HEK293T (cell line): ENCODE results near the gene ALG9.
"Not testable (repeated sequence)": the region's sequence is repeated elsewhere in the genome, so short reads cannot be mapped to it uniquely, and the experiment has no call there.

Experiments used
- CTCF ChIA-PET: fragments of 350-600 bp; formaldehyde crosslinking; extraction: SDS; loops from one replicate; lab custom pipeline; 2021; ENCODE audit warnings: antibody characterized with exemption, inconsistent platforms; lab: Yijun Ruan, JAX
- POLR2A ChIA-PET: fragments of 350-600 bp; formaldehyde crosslinking; extraction: SDS; loops from one replicate; lab custom pipeline; 2020; ENCODE audit warnings: antibody characterized with exemption, inconsistent platforms; lab: Yijun Ruan, JAX
- DNase-seq: peaks from one replicate; pipeline ENCODE4 v3.0.0; 2012; ENCODE audit warnings: mixed read lengths; ENCODE audit errors: extremely low spot score
- ARNT ChIP-seq: fragments of 450-650 bp; IDR thresholded peaks from 2 replicates; pipeline ENCODE4 v1.6.1; 2017; ENCODE audit warnings: mild to moderate bottlenecking
- BHLHE40 ChIP-seq: fragments of 450-650 bp; IDR thresholded peaks from 2 replicates; pipeline ENCODE4 v1.6.1; 2016; ENCODE audit warnings: mild to moderate bottlenecking, moderate library complexity, borderline replicate concordance
- CTBP1 ChIP-seq: fragments of 450-650 bp; IDR thresholded peaks from 2 replicates; pipeline ENCODE4 v1.6.1; 2016; ENCODE audit warnings: borderline replicate concordance
- ELF4 ChIP-seq: fragments of 450-650 bp; IDR thresholded peaks from 2 replicates; pipeline ENCODE4 v1.6.1; 2017; ENCODE audit warnings: antibody characterized with exemption
- FOXA1 ChIP-seq: fragments of 450-650 bp; IDR thresholded peaks from 2 replicates; pipeline ENCODE4 v1.6.1; 2016; ENCODE audit warnings: mild to moderate bottlenecking
- FOXK2 ChIP-seq: fragments of 450-650 bp; IDR thresholded peaks from 2 replicates; pipeline ENCODE4 v1.6.1; 2016; ENCODE audit warnings: mild to moderate bottlenecking
- FOXM1 ChIP-seq: fragments of 450-650 bp; IDR thresholded peaks from 2 replicates; pipeline ENCODE4 v1.6.1; 2017; ENCODE audit warnings: mild to moderate bottlenecking, borderline replicate concordance
- HDGF ChIP-seq: fragments of 450-650 bp; IDR thresholded peaks from 2 replicates; pipeline ENCODE4 v1.6.1; 2017; ENCODE audit warnings: antibody characterized with exemption, borderline replicate concordance
- L3MBTL2 ChIP-seq: fragments of 450-650 bp; conservative IDR thresholded peaks from 2 replicates; pipeline ENCODE4 v1.6.1; 2016; ENCODE audit warnings: mild to moderate bottlenecking
- LEF1 ChIP-seq: fragments of 450-650 bp; IDR thresholded peaks from 2 replicates; pipeline ENCODE4 v1.6.1; 2017; ENCODE audit warnings: mild to moderate bottlenecking, borderline replicate concordance
- NFRKB ChIP-seq: fragments of 450-650 bp; IDR thresholded peaks from 2 replicates; pipeline ENCODE4 v1.6.1; 2016; ENCODE audit warnings: mild to moderate bottlenecking, moderate library complexity
- PKNOX1 ChIP-seq: fragments of 450-650 bp; IDR thresholded peaks from 2 replicates; pipeline ENCODE4 v1.6.1; 2016
- SP1 ChIP-seq: fragments of 450-650 bp; IDR thresholded peaks from 2 replicates; pipeline ENCODE4 v1.6.1; 2017
- SUZ12 ChIP-seq: fragments of 450-650 bp; IDR thresholded peaks from 2 replicates; pipeline ENCODE4 v1.6.1; 2016; ENCODE audit warnings: mild to moderate bottlenecking
- TARDBP ChIP-seq: fragments of 450-650 bp; IDR thresholded peaks from 2 replicates; pipeline ENCODE4 v1.6.1; 2016
- ZNF384 ChIP-seq: fragments of 450-650 bp; IDR thresholded peaks from 2 replicates; pipeline ENCODE4 v1.6.1; 2016

Gene ALG9

GRCh38 chr11:111778047-111778558 is 93.3 kb downstream of the ALG9 start:
- DNase-seq: no peak
- CTCF ChIA-PET: interaction anchor here (0.6 to 1.4 kb wide), 5 partner anchors 14 to 323 kb away, joined by 3 to 10 read pairs (median 3); no protein-coding TSS in a partner anchor
- TF ChIP-seq LEF1 (no peak), L3MBTL2 (no peak), FOXM1 (no peak), SP1 (no peak), PKNOX1 (no peak), FOXK2 (no peak), ELF4 (no peak), HDGF (no peak), CTBP1 (no peak), ARNT (no peak), FOXA1 (no peak), SUZ12 (no peak), BHLHE40 (no peak), TARDBP (no peak), NFRKB (no peak)
- POLR2A ChIA-PET: no interaction called here

- peak; percentile 64 for DNase-seq
- POLR2A ChIA-PET: interaction anchor here (0.6 to 1.1 kb wide), 2 partner anchors 10 to 11 kb away, joined by 4 to 5 read pairs; partner anchors contain the start of gene PPP2R1B
- no peak for TF ChIP-seq FOXA1
- 0 out of 2 replicates have a peak, but pooled peaks have one; percentile 15 for TF ChIP-seq PKNOX1
- no peak for TF ChIP-seq SP1
- no peak for TF ChIP-seq FOXK2
- no peak for TF ChIP-seq HDGF
- TF ChIP-seq ARNT: no peak
- CTCF ChIA-PET: interaction anchor here (0.6 to 2.3 kb wide), 14 partner anchors 10 to 323 kb away, joined by 3 to 13 read pairs (median 4); partner anchors contain the start of genes PPP2R1B and SIK2
Observed at GRCh38 chr11:111777094-111778046, 94.0 kb downstream of the ALG9 start.

GRCh38 chr11:111776398-111777093 is 94.8 kb downstream of the ALG9 start:
- ChIA-PET CTCF (interaction anchor here (0.6 to 2.3 kb wide), 7 partner anchors 9 to 322 kb away, joined by 3 to 13 read pairs (median 4); partner anchors contain the start of genes PPP2R1B and SIK2), POLR2A (interaction anchor here (1.1 kb wide), 1 partner anchor 10 kb away, joined by 5 read pairs; the partner anchor contains the start of gene PPP2R1B)
- DNase-seq: no peak
- TF ChIP-seq NFRKB: no peak
- no peak for TF ChIP-seq L3MBTL2
- TF ChIP-seq PKNOX1: no peak
- no peak for TF ChIP-seq SUZ12
- TF ChIP-seq ZNF384: no peak
- TF ChIP-seq LEF1: no peak
- TF ChIP-seq SP1: no peak

GRCh38 chr11:111774955-111775710 is 96.2 kb downstream of the ALG9 start:
- ChIA-PET POLR2A (no interaction called here), CTCF (no interaction called here)
- DNase-seq: no peak
- TF ChIP-seq FOXK2 (no peak), BHLHE40 (no peak), ZNF384 (no peak), LEF1 (no peak), TARDBP (no peak), NFRKB (no peak), L3MBTL2 (no peak), ELF4 (no peak), HDGF (no peak), FOXA1 (no peak), ARNT (no peak), FOXM1 (no peak), SUZ12 (no peak)

GRCh38 chr11:111772535-111772934 is 98.8 kb downstream of the ALG9 start:
- CTCF ChIA-PET: no interaction called here
- POLR2A ChIA-PET: no interaction called here

GRCh38 chr11:111771205-111771604 is 100.2 kb downstream of the ALG9 start:
- POLR2A ChIA-PET, DNase-seq: not testable (repeated sequence)
- CTCF ChIA-PET: interaction anchor here (0.7 kb wide), 1 partner anchor 11 kb away, joined by 3 read pairs; no protein-coding TSS in a partner anchor

More at GRCh38 chr11:111772535-111772934, 98.8 kb downstream of the ALG9 start:
- DNase-seq: no peak
- TF ChIP-seq ZNF384: no peak
- TF ChIP-seq ARNT: no peak
- no peak for TF ChIP-seq BHLHE40
- TF ChIP-seq SP1: no peak
- no peak for TF ChIP-seq CTBP1
- TF ChIP-seq LEF1: no peak
- TF ChIP-seq L3MBTL2: no peak
- TF ChIP-seq FOXA1: no peak
- TF ChIP-seq NFRKB: no peak
- no peak for TF ChIP-seq FOXM1
- no peak for TF ChIP-seq ELF4
- no peak for TF ChIP-seq HDGF
- TF ChIP-seq PKNOX1: no peak
- no peak for TF ChIP-seq SUZ12
- no peak for TF ChIP-seq FOXK2
- no peak for TF ChIP-seq TARDBP
